ENCODE data around the gene PYROXD2. TPM values are rescaled to one million over a fixed set of nuclear protein-coding genes. Genes with fewer than 3 reads are reported as not detected.

The PYROXD2 gene
- total and polyA plus RNA-seq, 10 of the 15 experiments (the other 5 are each of a cell fraction or from before 2014, with no cell fraction given), result 4.8 to 15.8 (median 11.1) TPM

DNA sequence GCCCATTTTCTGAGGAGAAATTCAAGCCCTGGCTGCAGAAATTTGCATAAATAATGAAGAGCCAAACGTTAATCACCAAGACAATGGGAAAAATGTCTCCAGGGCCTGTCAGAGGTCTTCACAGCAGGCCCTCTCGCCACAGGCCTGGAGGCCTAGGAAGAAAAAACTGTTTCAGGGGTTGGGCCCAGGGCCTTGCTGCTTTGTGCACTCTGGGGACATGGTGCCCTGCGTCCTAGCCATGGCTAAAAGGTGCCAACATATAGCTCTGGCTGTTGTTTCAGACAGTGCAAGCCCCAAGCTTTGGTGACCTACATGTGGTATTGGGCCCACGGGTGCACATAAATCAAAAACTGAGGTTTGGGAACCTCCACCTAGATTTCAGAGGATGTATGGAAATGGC lies 23.7 kb upstream of the PYROXD2 start (continued):
- TF ChIP-seq RAD21 (IDR thresholded peaks at IDR 0.05; ENCODE audit: insufficient read depth, low read depth, low read length) (no peak), ZNF622 (IDR thresholded peaks at IDR 0.05) (no peak), IKZF2 (IDR thresholded peaks at IDR 0.05) (no peak)
- TF ChIP-seq, protein P1, sequence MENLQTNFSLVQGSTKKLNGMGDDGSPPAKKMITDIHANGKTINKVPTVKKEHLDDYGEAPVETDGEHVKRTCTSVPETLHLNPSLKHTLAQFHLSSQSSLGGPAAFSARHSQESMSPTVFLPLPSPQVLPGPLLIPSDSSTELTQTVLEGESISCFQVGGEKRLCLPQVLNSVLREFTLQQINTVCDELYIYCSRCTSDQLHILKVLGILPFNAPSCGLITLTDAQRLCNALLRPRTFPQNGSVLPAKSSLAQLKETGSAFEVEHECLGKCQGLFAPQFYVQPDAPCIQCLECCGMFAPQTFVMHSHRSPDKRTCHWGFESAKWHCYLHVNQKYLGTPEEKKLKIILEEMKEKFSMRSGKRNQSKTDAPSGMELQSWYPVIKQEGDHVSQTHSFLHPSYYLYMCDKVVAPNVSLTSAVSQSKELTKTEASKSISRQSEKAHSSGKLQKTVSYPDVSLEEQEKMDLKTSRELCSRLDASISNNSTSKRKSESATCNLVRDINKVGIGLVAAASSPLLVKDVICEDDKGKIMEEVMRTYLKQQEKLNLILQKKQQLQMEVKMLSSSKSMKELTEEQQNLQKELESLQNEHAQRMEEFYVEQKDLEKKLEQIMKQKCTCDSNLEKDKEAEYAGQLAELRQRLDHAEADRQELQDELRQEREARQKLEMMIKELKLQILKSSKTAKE (IDR thresholded peaks at IDR 0.05; ENCODE audit: low read depth, poor library complexity, severe bottlenecking), result no peak

DNA sequence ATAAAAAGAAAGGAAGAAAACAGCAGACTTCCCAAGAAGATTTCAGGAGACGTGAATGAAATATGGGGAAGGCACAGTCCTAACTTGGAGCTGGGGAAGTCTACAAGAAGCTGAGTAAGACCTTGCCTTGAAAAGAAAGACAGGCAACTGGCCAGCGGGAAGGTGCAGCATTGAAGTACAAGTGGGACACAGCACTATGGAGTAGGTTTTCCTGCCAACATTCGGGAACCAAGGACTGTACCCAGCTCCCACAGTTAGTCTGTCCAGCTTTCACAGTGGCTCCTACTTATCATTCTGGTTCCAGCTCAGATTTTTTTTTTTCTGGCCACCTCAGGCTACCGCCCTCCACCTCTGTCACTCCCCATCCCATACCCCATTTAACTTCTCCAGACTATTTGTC lies 21.7 kb upstream of the PYROXD2 start:
- WGBS (ENCODE audit: insufficient coverage, insufficient replicate concordance, low lambda C conversion rate, missing lambda C conversion rate), result 98% methylated on average over 4 of the region's 4 CpGs
- no peak for ATAC-seq
- H3K4me1 ChIP-seq (ENCODE audit: control insufficient read depth, insufficient read depth, low read length), result no peaks in the 10 kb centered on the region
- H3K27me3 ChIP-seq (replicated peaks in 1 of 2; ENCODE audit: control insufficient read depth in 2 of 2, insufficient read depth in 2 of 2, low read length in 1 of 2), result no peaks in the 10 kb centered on the region
- RAD21 ChIA-PET (ENCODE audit: unreplicated experiment), result no interaction called here
- SMC1A ChIA-PET (ENCODE audit: uncharacterized antibody, unreplicated experiment), result no interaction called here
- CTCF ChIA-PET, result interaction anchor here (0.8 to 1.9 kb wide), 3 partner anchors 7 to 31 kb away, joined by 3 to 16 read pairs (median 3); no protein-coding TSS in a partner anchor
- no peak overlapping the region for H3K27ac ChIP-seq (ENCODE audit: control insufficient read depth, insufficient read depth)
- no peaks in the 10 kb centered on the region for H4K20me1 ChIP-seq (ENCODE audit: control insufficient read depth, insufficient read depth)
- BruUV-seq (replicated peaks), result no TSS peak
- H3K9me3 ChIP-seq (replicated peaks; ENCODE audit: control insufficient read depth, insufficient read depth, low read length), result peaks cover 4% of the 10 kb centered on the region; the same call in 1 of the 3 replicates
- H3K9ac ChIP-seq (ENCODE audit: control insufficient read depth, insufficient read depth, low read length), result no peak overlapping the region
- intact Hi-C loops (cut with micrococcal nuclease; ENCODE audit: unreplicated experiment), result no loop called here
- DNase-seq (ENCODE audit: low read depth, low spot score), result no peak
- POLR2A ChIA-PET, result interaction anchor here (1.1 kb wide), 1 partner anchor 10 kb away, joined by 5 read pairs; the partner anchor contains the start of gene HPS1
- no peak overlapping the region for H3K4me2 ChIP-seq (ENCODE audit: control insufficient read depth, insufficient read depth)
- no peak overlapping the region for H2AFZ ChIP-seq (ENCODE audit: control insufficient read depth, low read depth, low read length)
- in situ Hi-C loops (cut with MboI), result no loop called here
- H3K79me2 ChIP-seq (ENCODE audit: control insufficient read depth, insufficient read depth, low read length), result no peaks in the 10 kb centered on the region; the same call in 1 of the 2 replicates
- no peak for FAIRE-seq
- H3K36me3 ChIP-seq (ENCODE audit: control insufficient read depth in 2 of 2, insufficient read depth in 2 of 2, low read length in 1 of 2), result peaks cover 11 to 15% of the 10 kb centered on the region in 2 experiments; a peak in 3 of 4 replicates
- no peak overlapping the region for H3K4me3 ChIP-seq
- no peak for TF ChIP-seq RBBP5 (conservative IDR thresholded peaks at IDR 0.05)
- no peak for TF ChIP-seq MLLT1 (IDR thresholded peaks at IDR 0.05)
- no peak for TF ChIP-seq ZSCAN29 (IDR thresholded peaks at IDR 0.05)
- no peak for TF ChIP-seq IKZF2 (IDR thresholded peaks at IDR 0.05)
- TF ChIP-seq ZNF274 (IDR thresholded peaks at IDR 0.05; ENCODE audit: insufficient read depth, insufficient read length), result no peak
- no peak for TF ChIP-seq TAF1 (IDR thresholded peaks at IDR 0.05; ENCODE audit: borderline replicate concordance, low read depth, low read length)
- no peak for TF ChIP-seq ETV6 (conservative IDR thresholded peaks at IDR 0.05 in 1 of 2, IDR thresholded peaks at IDR 0.05 in 1 of 2; ENCODE audit: borderline replicate concordance in 1 of 2, low read depth in 1 of 2)
- TF ChIP-seq BCL11A (IDR thresholded peaks at IDR 0.05; ENCODE audit: low read depth, low read length), result no peak
- TF ChIP-seq ZNF687 (IDR thresholded peaks at IDR 0.05), result no peak
- TF ChIP-seq SIX5 (IDR thresholded peaks at IDR 0.05; ENCODE audit: low read depth, low read length, severe bottlenecking), result no peak
- TF ChIP-seq CBFB (IDR thresholded peaks at IDR 0.05; ENCODE audit: low read depth), result no peak
- no peak for TF ChIP-seq JUND (IDR thresholded peaks at IDR 0.05; ENCODE audit: low read depth, low read length)
- TF ChIP-seq MYC (IDR thresholded peaks at IDR 0.05; ENCODE audit: insufficient read depth, insufficient read length, insufficient replicate concordance, low read length, severe bottlenecking), result no peak

Measured in GM12878 (cell line).